ENCODE results near the gene POLR3H. TPM values are rescaled to one million over a fixed set of nuclear protein-coding genes. Genes with fewer than 3 reads are reported as not detected.

Gene POLR3H
- total and polyA plus RNA-seq, 2 experiments from 2014 or later, result 19.0 to 26.5 TPM

DNA sequence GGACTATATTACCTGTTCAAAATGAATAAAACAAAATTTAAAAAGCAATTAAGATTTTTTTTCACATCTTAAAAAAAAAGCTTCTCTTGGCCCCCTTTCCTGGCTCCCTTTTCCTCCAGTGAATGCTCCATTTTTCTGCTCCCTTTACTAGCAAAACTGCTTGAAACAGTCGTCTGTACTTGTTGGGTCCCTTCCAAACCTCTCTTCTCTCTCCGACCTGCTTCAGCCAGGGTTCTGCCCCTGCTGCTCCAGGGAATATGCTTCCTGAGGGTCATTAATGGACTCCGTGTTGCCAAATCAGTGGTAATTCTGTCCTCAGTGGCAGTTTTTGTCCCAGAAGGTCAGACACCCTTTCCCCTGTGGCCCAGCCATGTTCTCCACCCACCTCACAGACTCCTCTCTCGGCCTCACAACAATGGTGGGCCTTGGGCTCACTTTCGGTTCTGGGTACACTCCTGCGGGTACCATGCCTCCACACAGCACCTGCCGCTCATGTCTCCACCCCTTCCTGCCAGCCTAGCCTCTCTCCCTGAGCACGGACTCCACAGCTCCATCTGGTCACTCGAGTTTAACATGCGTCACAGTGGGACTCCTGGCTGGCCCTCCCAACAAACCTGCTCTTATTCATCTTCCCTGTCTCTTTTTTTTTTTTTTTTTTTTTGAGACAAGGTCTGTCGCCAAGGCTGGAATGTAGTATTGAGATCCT is 7.8 kb upstream of the POLR3H start (continued):
- TF ChIP-seq ZNF462 (CRISPR knock-in tag; IDR thresholded peaks at IDR 0.05) (no peak), CREB1 (CRISPR knock-in tag; IDR thresholded peaks at IDR 0.05; ENCODE audit: low read depth) (no peak), ZNF331 (CRISPR knock-in tag; IDR thresholded peaks at IDR 0.05; ENCODE audit: low read depth) (no peak), CTCF (conservative IDR thresholded peaks at IDR 0.05; ENCODE audit: low read depth in 2 of 2) (no peak)

- Histone ChIP-seq H2AFZ (no peak overlapping the region), H3K4me1 (ENCODE audit: insufficient read depth) (no peaks in the 10 kb centered on the region), H3K4me3 (no peak overlapping the region), H3K4me2 (no peak overlapping the region), H4K20me1 (replicated peaks; ENCODE audit: insufficient read depth) (no peaks in the 10 kb centered on the region), H3K36me3 (ENCODE audit: insufficient read depth) (no peaks in the 10 kb centered on the region), H3K79me2 (replicated peaks; ENCODE audit: insufficient read depth) (no peaks in the 10 kb centered on the region), H3K27ac (ENCODE audit: low read depth) (no peak overlapping the region), H3K9me2 (ENCODE audit: insufficient read depth) (no peaks in the 10 kb centered on the region), H3F3A (replicated peaks; ENCODE audit: low read depth) (0 out of 2 replicates have a peak, but pooled peaks cover 5% of the 10 kb centered on the region), H3K27me3 (ENCODE audit: insufficient read depth) (no peaks in the 10 kb centered on the region)
- Mint-ChIP-seq H3K4me1 (peaks cover 7% of the 10 kb centered on the region), H3K36me3 (ENCODE audit: low read depth) (no peaks in the 10 kb centered on the region), H3K27ac (no peak overlapping the region), H3K27me3 (ENCODE audit: insufficient read depth, low read depth, poor library complexity) (peaks cover 2% of the 10 kb centered on the region), H3K9me3 (no peaks in the 10 kb centered on the region), H3K4me3 (no peak overlapping the region)
- no peak for DNase-seq (ENCODE audit: low spot score)
- ATAC-seq, result no peak
- TF ChIP-seq POLR2AphosphoS5 (IDR thresholded peaks at IDR 0.05; ENCODE audit: low read depth) (no peak), ZNF331 (CRISPR knock-in tag; IDR thresholded peaks at IDR 0.05; ENCODE audit: low read depth) (no peak), STAT1 (IDR thresholded peaks at IDR 0.05; ENCODE audit: unreplicated experiment) (no peak), NANOG (IDR thresholded peaks at IDR 0.05; ENCODE audit: borderline replicate concordance) (no peak), CREB1 (CRISPR knock-in tag; IDR thresholded peaks at IDR 0.05; ENCODE audit: low read depth) (no peak)
- TF ChIP-seq, protein P1, sequence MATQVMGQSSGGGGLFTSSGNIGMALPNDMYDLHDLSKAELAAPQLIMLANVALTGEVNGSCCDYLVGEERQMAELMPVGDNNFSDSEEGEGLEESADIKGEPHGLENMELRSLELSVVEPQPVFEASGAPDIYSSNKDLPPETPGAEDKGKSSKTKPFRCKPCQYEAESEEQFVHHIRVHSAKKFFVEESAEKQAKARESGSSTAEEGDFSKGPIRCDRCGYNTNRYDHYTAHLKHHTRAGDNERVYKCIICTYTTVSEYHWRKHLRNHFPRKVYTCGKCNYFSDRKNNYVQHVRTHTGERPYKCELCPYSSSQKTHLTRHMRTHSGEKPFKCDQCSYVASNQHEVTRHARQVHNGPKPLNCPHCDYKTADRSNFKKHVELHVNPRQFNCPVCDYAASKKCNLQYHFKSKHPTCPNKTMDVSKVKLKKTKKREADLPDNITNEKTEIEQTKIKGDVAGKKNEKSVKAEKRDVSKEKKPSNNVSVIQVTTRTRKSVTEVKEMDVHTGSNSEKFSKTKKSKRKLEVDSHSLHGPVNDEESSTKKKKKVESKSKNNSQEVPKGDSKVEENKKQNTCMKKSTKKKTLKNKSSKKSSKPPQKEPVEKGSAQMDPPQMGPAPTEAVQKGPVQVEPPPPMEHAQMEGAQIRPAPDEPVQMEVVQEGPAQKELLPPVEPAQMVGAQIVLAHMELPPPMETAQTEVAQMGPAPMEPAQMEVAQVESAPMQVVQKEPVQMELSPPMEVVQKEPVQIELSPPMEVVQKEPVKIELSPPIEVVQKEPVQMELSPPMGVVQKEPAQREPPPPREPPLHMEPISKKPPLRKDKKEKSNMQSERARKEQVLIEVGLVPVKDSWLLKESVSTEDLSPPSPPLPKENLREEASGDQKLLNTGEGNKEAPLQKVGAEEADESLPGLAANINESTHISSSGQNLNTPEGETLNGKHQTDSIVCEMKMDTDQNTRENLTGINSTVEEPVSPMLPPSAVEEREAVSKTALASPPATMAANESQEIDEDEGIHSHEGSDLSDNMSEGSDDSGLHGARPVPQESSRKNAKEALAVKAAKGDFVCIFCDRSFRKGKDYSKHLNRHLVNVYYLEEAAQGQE (IDR thresholded peaks at IDR 0.05; ENCODE audit: unreplicated experiment), result no peak
These were observed 6.8 kb upstream of the POLR3H start for GRCh38 chr22:41550952-41551491.
